ENCODE measurements around the gene FANCC. TPM values are rescaled to one million over a fixed set of nuclear protein-coding genes. Genes with fewer than 3 reads are reported as not detected.
A peak's percentile ranks its signal among the peaks of the same experiment; 100 is the strongest.

Gene FANCC
- total RNA-seq, 2 experiments from 2014 or later = 15.9 to 16.7 TPM

DNA sequence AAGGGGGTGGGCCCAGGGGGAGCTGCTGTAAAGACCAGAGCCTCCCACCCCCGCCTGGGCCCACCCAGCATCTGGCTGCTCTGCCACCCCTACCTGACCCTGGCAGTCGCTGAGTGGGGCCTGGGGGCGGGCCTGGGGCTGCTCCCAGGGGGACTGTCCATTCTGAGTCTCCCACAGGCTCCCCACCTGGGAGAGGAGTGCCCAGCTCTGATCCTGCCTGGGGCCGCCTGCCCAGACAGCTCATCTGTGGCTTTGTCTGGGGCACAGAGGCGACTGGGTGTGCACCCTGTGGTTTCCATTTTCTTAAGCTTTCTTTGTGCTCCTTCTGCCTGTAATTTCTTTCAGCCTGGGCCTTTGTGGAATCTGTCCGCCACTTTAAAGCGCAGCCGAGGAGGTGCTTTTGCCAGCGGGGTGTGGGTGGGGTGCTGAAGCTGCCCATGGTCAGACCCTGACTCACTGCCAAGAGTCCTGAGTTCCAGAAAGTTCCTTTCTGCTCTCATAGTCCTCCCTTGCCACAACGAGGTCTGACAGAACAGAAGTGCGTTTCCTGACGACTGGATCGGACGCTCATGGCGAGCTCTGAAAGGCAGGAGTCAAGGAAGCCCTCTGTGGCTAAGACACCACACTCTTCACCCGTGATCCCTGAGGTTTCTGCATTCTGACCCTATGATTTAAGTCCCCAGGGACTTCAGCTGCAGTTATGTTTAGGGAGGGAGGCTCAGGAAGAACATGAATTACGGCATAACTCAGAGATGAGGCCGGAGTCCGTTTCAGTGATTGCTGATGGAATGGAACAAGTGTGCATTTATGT, 225.0 kb downstream of the FANCC start:
- Mint-ChIP-seq H3K4me1 (peaks cover 8% of the 10 kb centered on the region), H3K27me3 (no peaks in the 10 kb centered on the region), H3K4me3 (no peak overlapping the region), H3K36me3 (ENCODE audit: low read depth) (no peaks in the 10 kb centered on the region), H3K9me3 (ENCODE audit: low read depth) (no peaks in the 10 kb centered on the region), H3K27ac (no peak overlapping the region)
- POLR2A ChIA-PET = no interaction called here
- intact Hi-C loops (cut with DNase I, micrococcal nuclease) = no loop called here
- DNase-seq (no peak), ATAC-seq (no peak)
- CTCF ChIA-PET = no interaction called here

GRCh38 chr9:95091601-95092261, 225.8 kb downstream of the FANCC start:
- ChIA-PET CTCF (no interaction called here), POLR2A (no interaction called here)
- Mint-ChIP-seq H3K27ac (no peak overlapping the region), H3K4me3 (no peak overlapping the region), H3K9me3 (ENCODE audit: low read depth) (no peaks in the 10 kb centered on the region), H3K36me3 (ENCODE audit: low read depth) (no peaks in the 10 kb centered on the region), H3K27me3 (no peaks in the 10 kb centered on the region), H3K4me1 (peaks cover 8% of the 10 kb centered on the region)
- ATAC-seq = no peak
- intact Hi-C loops (cut with DNase I, micrococcal nuclease) = no loop called here
- no peak for DNase-seq

DNA sequence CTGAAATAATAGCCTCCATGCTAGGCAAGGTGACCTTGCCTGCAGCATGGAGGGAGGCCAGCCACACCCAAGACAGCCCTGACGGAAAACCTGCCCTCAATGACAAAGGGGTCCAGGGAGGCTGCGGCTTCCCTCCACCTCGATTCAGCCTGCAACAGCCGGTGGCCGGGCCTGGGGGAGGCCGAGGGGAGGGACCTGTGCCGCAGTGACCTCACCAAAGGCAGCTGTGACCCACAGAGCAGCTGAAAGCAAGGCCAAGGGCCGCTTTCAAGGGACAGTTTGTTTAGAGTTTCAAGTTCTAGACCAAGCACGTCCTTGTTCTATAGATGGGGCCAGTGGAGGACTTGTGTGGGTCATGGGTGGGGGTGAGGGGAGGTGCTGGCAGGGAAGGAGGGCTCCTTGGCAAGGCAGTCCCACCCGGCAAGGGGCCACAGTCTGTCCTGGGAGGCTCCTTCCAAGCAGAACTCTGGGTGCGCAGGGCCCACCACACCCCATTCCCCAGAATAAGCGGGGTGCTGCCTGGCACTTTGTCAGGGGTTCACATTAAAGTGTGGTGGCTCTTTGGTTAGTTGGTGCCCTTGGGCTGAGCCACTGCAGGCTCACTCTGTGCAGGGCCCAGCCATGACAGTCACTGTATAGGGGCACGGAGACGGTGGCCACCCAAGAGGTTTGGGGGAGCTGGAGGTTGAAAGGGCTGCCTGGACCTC, 226.5 kb downstream of the FANCC start:
- ATAC-seq = no peak
- intact Hi-C loops (cut with DNase I, micrococcal nuclease) = no loop called here
- no peaks in the 10 kb centered on the region for H3K36me3 Mint-ChIP-seq (ENCODE audit: low read depth)
- no peaks in the 10 kb centered on the region for H3K9me3 Mint-ChIP-seq (ENCODE audit: low read depth)
- DNase-seq = no peak
- peaks cover 8% of the 10 kb centered on the region for H3K4me1 Mint-ChIP-seq
- ChIA-PET CTCF (no interaction called here), POLR2A (no interaction called here)
- H3K27ac Mint-ChIP-seq = no peak overlapping the region
- H3K27me3 Mint-ChIP-seq = no peaks in the 10 kb centered on the region
- no peak overlapping the region for H3K4me3 Mint-ChIP-seq

- DNase-seq = no peak
- Mint-ChIP-seq H3K27me3 (no peaks in the 10 kb centered on the region), H3K36me3 (ENCODE audit: low read depth) (no peaks in the 10 kb centered on the region), H3K9me3 (ENCODE audit: low read depth) (no peaks in the 10 kb centered on the region), H3K4me3 (no peak overlapping the region), H3K27ac (no peak overlapping the region), H3K4me1 (peaks cover 8% of the 10 kb centered on the region)
- intact Hi-C loops (cut with DNase I, micrococcal nuclease) = no loop called here
- ChIA-PET CTCF (no interaction called here), POLR2A (no interaction called here)
- no peak for ATAC-seq
Observed at GRCh38 chr9:95090023-95090791, 227.3 kb downstream of the FANCC start.

DNA sequence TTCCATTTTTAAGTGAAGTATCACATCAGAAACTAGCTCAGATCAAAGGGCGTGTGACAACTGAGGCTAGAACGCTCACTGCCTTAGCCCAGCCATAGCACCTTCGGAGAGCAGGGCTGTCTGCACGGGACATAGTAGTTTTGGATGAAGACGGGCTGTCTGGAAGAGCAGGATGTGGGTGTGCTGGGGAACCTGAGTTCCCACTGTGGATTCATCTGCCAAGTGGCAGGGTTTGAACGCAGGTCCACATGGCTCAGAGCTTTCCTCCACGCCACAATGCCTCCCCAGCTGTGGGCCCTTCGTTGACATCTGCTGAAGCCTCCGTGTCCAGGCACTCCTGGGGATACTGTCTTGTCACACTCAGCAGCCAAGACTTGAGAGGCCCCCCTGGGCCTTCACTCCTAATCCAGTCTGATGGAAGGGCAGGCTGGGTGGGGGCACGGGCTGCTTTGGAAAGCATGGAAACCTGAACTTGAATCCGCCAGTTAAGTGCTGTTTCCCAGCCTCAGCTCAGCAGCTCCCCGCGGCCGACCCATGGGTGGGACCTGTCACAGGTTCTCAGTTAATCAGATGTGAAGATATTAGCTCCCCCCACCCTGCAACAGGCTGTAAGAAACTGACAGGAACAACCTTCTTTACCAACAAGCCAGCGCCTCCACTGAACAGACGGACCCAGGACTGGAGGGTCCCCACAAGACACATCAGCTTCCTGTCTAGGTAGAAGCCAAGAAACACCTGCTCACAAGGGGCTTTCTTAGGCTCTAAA, 228.1 kb downstream of the FANCC start:
- no peaks in the 10 kb centered on the region for H3K27me3 Mint-ChIP-seq
- H3K4me3 Mint-ChIP-seq = no peak overlapping the region
- DNase-seq (no peak), ATAC-seq (no peak)
- CTCF ChIA-PET = no interaction called here
- H3K4me1 Mint-ChIP-seq = peaks cover 8% of the 10 kb centered on the region
- intact Hi-C loops (cut with DNase I, micrococcal nuclease) = no loop called here
- H3K27ac Mint-ChIP-seq = no peak overlapping the region
- no peaks in the 10 kb centered on the region for H3K9me3 Mint-ChIP-seq (ENCODE audit: low read depth)
- POLR2A ChIA-PET = no interaction called here
- no peaks in the 10 kb centered on the region for H3K36me3 Mint-ChIP-seq (ENCODE audit: low read depth)

DNA sequence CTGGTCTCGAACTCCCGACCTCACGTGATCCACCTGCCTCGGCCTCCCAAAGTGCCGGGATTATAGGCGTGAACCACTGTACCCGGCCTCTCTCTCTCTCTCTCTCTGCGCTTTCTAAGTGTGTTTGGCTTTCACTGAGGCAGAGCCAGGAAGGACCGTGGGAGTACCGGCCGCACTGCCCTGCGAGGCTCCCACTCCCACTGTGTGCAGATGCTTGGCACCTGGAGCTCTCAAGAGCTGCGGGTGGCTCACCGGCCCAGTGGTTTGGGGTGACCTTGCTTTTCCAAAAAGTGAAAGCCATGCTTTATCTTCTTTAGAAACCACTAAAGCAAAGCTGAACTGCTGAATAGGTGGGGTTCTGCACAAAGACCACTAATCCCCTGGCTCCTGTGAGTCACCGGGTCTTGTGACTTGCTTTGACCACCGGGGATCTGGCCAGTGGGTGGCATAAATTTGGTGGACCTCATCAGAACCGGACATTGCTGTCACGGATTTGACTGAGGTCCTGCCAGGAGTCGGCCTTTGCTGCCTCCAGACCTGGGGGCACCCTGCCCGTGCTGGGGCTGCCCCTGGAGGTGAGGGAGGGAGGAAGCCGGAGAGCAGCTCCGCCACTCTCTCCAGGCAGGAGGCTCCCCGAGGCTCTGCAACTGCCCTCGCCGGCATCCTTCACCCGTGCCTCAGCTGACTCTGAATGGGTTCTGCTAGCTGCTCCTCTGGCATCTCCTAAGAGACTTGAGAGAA, 228.9 kb downstream of the FANCC start:
- Mint-ChIP-seq H3K27ac (no peak overlapping the region), H3K9me3 (ENCODE audit: low read depth) (no peaks in the 10 kb centered on the region), H3K4me1 (peaks cover 8% of the 10 kb centered on the region), H3K36me3 (ENCODE audit: low read depth) (no peaks in the 10 kb centered on the region), H3K4me3 (no peak overlapping the region), H3K27me3 (no peaks in the 10 kb centered on the region)
- ATAC-seq (no peak), DNase-seq (no peak)
- intact Hi-C loops (cut with DNase I, micrococcal nuclease) = no loop called here
- ChIA-PET CTCF (interaction anchor here (1.0 kb wide), 1 partner anchor 407 kb away, joined by 3 read pairs; no protein-coding TSS in a partner anchor), POLR2A (no interaction called here)

- Mint-ChIP-seq H3K4me3 (no peak overlapping the region), H3K4me1 (peaks cover 4% of the 10 kb centered on the region), H3K9me3 (ENCODE audit: low read depth) (no peaks in the 10 kb centered on the region), H3K27me3 (no peaks in the 10 kb centered on the region), H3K27ac (no peak overlapping the region), H3K36me3 (ENCODE audit: low read depth) (no peaks in the 10 kb centered on the region)
- intact Hi-C loops (cut with DNase I, micrococcal nuclease) = no loop called here
- ATAC-seq (no peak), DNase-seq (peak; percentile 20)
- POLR2A ChIA-PET = interaction anchor here (0.7 kb wide), 1 partner anchor 113 kb away, joined by 5 read pairs; no protein-coding TSS in a partner anchor
- CTCF ChIA-PET = interaction anchor here (1.0 kb wide), 1 partner anchor 406 kb away, joined by 3 read pairs; no protein-coding TSS in a partner anchor
Observed at GRCh38 chr9:95087659-95088242, 229.8 kb downstream of the FANCC start.

- Mint-ChIP-seq H3K9me3 (ENCODE audit: low read depth) (no peaks in the 10 kb centered on the region), H3K27me3 (no peaks in the 10 kb centered on the region), H3K4me1 (no peaks in the 10 kb centered on the region), H3K27ac (no peak overlapping the region), H3K4me3 (no peak overlapping the region), H3K36me3 (ENCODE audit: low read depth) (no peaks in the 10 kb centered on the region)
- intact Hi-C loops (cut with DNase I, micrococcal nuclease) = no loop called here
- ChIA-PET CTCF (interaction anchor here (1.8 kb wide), 1 partner anchor 45 kb away, joined by 4 read pairs; no protein-coding TSS in a partner anchor), POLR2A (interaction anchor here (0.7 kb wide), 1 partner anchor 122 kb away, joined by 3 read pairs; no protein-coding TSS in a partner anchor)
- ATAC-seq (no peak), DNase-seq (no peak)
Observed at GRCh38 chr9:95086564-95086955, 230.9 kb downstream of the FANCC start.

- no peaks in the 10 kb centered on the region for H3K27me3 Mint-ChIP-seq
- ChIA-PET CTCF (interaction anchor here (1.8 kb wide), 1 partner anchor 45 kb away, joined by 4 read pairs; no protein-coding TSS in a partner anchor), POLR2A (interaction anchor here (0.7 kb wide), 1 partner anchor 122 kb away, joined by 3 read pairs; no protein-coding TSS in a partner anchor)
- no peaks in the 10 kb centered on the region for H3K9me3 Mint-ChIP-seq (ENCODE audit: low read depth)
- H3K4me1 Mint-ChIP-seq = no peaks in the 10 kb centered on the region
- intact Hi-C loops (cut with DNase I, micrococcal nuclease) = no loop called here
- ATAC-seq (no peak), DNase-seq (no peak)
- H3K36me3 Mint-ChIP-seq (ENCODE audit: low read depth) = no peaks in the 10 kb centered on the region
- H3K4me3 Mint-ChIP-seq = no peak overlapping the region
- no peak overlapping the region for H3K27ac Mint-ChIP-seq
Observed at GRCh38 chr9:95085861-95086563, 231.5 kb downstream of the FANCC start.

All from activated CD4-positive, alpha-beta T cell treated with anti-CD3 and anti-CD28 coated beads for 36 hours (primary cell).